ENCODE data around the gene BRCA2.

The BRCA2 gene

DNA sequence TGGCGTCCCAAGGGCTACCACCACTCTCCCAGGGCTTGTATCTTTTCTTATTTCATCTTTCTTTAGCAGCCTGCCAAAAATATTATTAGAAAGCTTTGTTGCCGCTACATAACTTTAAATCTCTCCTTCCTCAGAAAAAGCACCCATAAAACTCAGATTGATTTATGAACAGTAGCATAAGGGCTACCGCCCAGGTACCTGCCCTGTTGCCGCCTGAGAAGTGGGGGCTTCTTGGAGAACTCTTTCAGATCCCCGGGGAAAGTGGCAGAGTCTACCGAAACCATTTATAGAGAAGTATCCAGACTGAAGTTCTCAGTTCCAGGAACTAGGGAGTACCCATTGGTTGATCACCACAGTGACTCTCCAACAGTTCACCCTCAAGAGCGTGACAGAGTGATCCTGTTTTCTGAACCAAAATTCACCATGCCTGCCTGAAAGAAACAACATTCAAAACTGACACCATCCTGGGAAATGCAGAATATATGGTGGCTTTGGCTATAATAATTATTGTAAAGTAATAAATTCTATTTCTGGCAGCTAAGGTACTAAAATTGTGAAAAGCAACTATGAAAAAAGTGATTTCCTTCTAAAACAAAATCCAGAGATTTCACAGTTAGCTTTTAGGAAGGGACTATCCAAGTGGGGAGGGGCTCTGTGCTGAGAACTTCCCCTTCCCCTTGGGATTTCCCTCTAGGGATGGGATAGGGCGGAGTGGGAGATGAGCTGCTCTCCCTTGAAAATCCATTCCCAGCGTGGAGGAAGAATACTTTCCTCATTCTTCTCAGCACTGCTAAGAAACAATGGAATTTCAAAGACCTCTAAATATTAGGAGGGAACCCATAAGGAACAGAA, 113.5 kb downstream of the BRCA2 start:
- peak in 1 of 5 donors; percentile 12 for DNase-seq

- DNase-seq, result no peak
These were observed 114.2 kb downstream of the BRCA2 start for GRCh38 chr13:32429433-32429909.

DNA sequence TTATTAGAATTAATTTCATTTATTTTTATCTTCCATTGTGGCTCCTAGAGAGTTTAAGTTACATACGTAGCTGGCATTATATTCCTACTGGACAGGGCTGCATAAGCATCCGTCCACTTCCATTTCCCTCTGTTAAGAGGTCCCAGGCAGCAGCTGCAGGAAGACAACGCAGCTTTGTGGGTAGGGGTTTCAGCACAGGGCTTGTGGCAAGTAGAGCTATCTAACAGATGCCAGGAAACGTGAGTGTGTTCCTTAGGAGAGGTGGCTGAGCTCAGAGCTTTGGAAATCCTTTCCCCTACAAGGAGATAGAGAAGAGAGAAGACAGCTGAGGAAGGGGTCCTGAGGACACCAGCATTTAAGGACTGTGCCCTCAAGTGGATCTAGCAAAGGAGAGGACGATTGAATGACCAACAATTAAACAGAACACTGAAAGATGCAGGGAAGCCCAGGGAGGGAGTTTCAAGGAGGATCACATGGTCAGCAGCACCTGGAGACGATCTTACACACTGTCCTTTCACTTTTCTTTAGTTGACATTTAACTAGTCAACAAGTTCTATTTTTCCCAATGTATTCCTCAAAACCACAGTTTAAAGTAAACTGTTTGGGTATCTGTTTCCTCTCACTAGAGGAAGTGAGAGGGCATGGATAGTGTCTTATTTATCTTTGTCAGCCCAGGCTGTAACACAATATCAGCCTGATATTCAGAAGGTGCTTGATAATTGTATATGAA, 114.9 kb downstream of the BRCA2 start:
- DNase-seq, result no peak

DNA sequence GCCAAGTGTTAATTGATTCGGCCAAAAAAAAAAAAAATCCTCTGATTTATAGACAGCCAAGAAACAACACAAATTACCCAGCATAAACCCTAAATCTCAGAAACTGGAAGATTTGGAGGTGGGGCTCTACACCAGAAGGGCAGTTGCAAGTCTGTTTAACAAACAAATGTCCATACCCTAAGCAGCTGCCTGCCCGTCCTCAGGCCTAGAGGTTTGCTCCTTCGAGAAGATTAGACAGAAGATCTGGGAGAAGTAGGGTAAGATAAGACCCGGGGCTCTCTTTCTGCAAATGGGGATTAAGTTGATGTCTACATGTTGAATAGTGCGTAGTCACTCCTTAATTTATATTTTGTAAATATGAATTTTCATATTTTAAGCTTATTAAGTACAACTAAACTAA, 116.1 kb downstream of the BRCA2 start:
- DNase-seq, result no peak

- no peak for DNase-seq
These were observed 117.5 kb downstream of the BRCA2 start for GRCh38 chr13:32432856-32433255.

DNA sequence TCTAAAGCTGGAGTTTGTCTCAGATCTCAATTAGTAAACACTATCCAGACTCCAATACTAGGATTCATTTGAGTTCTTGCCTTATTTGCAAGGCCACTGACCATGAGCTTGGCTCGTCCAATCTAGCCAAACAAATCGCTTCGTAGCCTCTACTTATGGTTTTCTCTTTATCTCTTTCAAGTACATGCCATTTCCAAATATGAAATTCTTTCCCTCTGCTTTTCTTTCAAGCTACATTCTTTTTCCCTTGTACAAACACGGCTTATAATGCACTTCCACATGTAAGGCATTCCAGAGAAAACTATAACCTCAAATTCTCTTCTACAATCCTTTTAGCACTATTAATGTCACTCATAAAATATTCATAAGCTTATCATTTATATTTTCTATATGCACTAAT, 123.6 kb downstream of the BRCA2 start:
- DNase-seq, result no peak

DNA sequence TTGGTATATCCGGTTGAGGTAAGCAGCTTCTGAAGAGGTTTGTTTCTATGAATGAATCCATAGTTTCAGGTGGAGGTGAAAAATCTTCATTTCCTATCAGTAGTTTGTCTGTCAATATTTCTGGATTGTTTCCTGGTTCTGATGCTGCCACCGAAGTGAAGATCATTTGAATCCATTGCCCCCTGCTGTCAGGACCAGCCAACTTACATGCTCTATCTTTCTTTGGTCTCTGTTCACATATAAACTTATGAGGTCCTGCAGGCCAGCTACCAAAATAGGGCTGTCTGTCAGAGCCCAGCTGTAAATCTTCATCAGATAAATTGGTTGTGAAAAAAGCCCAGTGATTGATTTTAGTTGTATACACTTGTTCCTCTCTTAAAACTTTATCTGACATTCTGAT, 127.8 kb downstream of the BRCA2 start:
- peak in 3 of 5 donors; percentile 5 to 48 (median 29) for DNase-seq

DNA sequence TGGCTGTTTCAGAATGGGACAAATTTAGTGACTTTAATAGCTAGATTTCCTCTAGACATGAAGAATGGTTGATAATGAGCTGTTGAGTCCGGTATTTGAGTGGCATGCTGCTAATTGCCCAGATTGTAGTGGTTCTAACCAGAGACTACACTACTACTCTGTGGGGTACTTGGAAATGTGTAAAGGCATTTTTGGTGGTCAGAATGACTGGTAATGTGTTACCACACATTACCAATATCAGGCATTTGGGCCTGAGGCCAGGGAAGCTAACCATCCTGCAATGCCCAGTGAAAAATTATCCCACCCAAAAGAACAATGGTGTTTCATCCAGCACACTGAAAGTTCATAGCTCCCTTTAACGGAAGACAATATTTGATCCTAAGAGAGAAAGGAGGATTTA, 130.2 kb downstream of the BRCA2 start:
- DNase-seq, result no peak

DNA sequence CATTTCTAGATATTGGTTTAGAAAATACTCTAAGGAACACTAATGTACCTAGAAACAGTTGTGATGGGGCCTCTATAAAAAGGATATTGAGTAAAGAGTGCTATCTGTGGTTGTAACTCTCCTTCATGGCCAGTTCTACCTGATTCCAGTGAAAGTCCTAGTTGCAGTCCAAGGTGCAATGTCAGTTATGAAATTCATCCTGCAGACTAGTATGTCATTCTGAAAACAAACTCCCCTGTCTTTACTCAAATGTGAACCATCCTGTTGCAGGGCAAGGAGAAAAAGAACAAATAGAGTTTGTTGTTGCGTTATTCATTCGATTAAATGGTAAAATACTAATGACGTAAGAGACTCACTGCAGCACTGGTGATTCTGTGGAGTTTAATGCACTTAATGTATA, 130.9 kb downstream of the BRCA2 start:
- DNase-seq, result no peak

DNA sequence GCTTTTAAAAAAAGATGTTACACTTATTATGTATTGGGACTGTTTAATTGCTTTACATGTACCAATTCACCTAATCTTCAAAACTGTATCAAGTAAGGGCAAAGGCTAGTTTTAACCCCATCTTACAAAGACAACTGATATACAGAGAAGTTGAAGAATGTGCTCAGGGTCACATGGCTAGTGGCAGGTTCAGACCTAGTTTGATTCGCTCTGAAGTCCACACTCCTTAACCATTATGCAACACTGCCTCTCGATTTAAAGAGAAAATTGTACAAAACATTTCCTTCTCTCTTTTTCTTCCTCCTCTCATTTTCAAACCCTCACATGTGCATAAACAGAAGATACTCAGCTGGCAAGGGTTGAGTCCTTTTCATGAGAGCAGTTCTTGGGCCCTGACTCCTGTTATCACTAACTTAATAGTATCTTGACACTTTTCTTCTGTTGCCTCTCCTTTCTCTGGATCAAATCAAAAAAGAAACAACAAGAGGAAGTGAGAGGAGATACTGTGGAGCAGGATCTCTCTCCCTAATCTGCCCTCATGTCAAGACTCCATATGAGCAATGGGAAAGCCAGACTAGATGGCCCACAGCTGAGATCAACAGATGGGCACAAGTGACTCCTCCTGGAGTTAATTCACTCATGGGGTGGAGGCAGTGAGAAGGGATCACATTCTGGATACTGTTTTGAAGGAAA, 131.6 kb downstream of the BRCA2 start:
- DNase-seq, result no peak

- peak in 1 of 5 donors; percentile 37 for DNase-seq
These were observed 132.8 kb downstream of the BRCA2 start for GRCh38 chr13:32447894-32448623.

DNA sequence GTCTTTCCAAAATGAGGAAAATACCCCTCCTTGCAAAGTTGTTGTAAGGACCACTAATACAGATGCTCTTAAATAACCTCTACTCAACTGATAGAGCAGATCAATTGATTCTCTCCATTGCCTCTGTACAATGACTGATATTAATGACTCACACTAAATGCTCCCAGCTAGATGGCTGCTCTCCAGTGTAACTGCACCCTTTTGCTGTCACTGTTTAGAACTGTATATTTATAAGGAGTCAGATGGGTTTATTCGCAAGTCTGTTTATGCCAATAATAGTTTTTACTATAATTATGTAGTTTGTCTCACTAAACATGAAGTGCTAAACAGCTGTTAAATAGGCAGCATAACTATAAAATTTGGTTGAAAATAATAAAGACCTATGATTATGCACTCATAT, 133.7 kb downstream of the BRCA2 start:
- DNase-seq, result no peak

All from T-helper 1 cell (primary cell).